Calu3 (cell line): ENCODE measurements around the gene CTAGE8. TPM values are rescaled to one million over a fixed set of nuclear protein-coding genes. Genes with fewer than 3 reads are reported as not detected.
"Not testable (repeated sequence)": the region's sequence is repeated elsewhere in the genome, so short reads cannot be mapped to it uniquely, and the experiment has no call there.

ENCODE experiments used
- BruUV-seq: library from RNA; stranded (reverse); fragments of 400-500 nt; replicated peaks from 2 replicates; lab custom pipeline; 2021; lab: Mats Ljungman, UMichigan
- CTCF ChIA-PET: fragments of 300-600 bp; sonication (Branson Sonifier 250); formaldehyde crosslinking; loops from one replicate; lab custom pipeline; 2022; ENCODE audit warnings: antibody characterized with exemption; lab: Charles Lee
- DNase-seq: peaks from one replicate; pipeline ENCODE4 v3.0.0; 2022
- H3K27ac Mint-ChIP-seq: one replicate; pipeline ENCODE4 v1.8.0; 2022; ENCODE audit warnings: mixed read lengths; ENCODE audit not compliant: unreplicated experiment
- H3K27me3 Mint-ChIP-seq: one replicate; pipeline ENCODE4 v1.8.0; 2022; ENCODE audit warnings: mixed read lengths; ENCODE audit not compliant: unreplicated experiment
- H3K36me3 Mint-ChIP-seq: one replicate; pipeline ENCODE4 v1.8.0; 2022; ENCODE audit warnings: mild to moderate bottlenecking, moderate library complexity, mixed read lengths; ENCODE audit not compliant: insufficient read depth, unreplicated experiment
- H3K4me1 Mint-ChIP-seq: one replicate; pipeline ENCODE4 v1.8.0; 2022; ENCODE audit warnings: mild to moderate bottlenecking, low read depth, mixed read lengths; ENCODE audit not compliant: unreplicated experiment
- H3K4me3 Mint-ChIP-seq: one replicate; pipeline ENCODE4 v1.8.0; 2022; ENCODE audit warnings: mild to moderate bottlenecking, low read depth, moderate library complexity, mixed read lengths; ENCODE audit not compliant: unreplicated experiment
- H3K9me3 Mint-ChIP-seq: one replicate; pipeline ENCODE4 v1.8.0; 2022; ENCODE audit warnings: low read depth, mixed read lengths; ENCODE audit not compliant: unreplicated experiment
- intact Hi-C: fragments of 100-400 bp; cut with micrococcal nuclease; formaldehyde crosslinking; loops from one replicate; pipeline ENCODE4 v1.10.0; 2022; ENCODE audit not compliant: unreplicated experiment
- total RNA-seq: library from RNA; stranded (reverse); gene quantifications from 2 replicates; pipeline ENCODE4 v1.2.3, GENCODE V29; 2022

CTAGE8 gene
- total RNA-seq, 1 experiment from 2014 or later, result 4.3 TPM

GRCh38 chr7:144293794-144294499, 24.9 kb upstream of the CTAGE8 start:
- H3K4me3 Mint-ChIP-seq, H3K4me1 Mint-ChIP-seq, intact Hi-C loops, CTCF ChIA-PET, H3K9me3 Mint-ChIP-seq, H3K27me3 Mint-ChIP-seq, DNase-seq, H3K27ac Mint-ChIP-seq, H3K36me3 Mint-ChIP-seq, BruUV-seq: not testable (repeated sequence)

- intact Hi-C loops, H3K36me3 Mint-ChIP-seq, H3K4me3 Mint-ChIP-seq, H3K27ac Mint-ChIP-seq, H3K27me3 Mint-ChIP-seq, DNase-seq, H3K4me1 Mint-ChIP-seq, CTCF ChIA-PET, BruUV-seq, H3K9me3 Mint-ChIP-seq: not testable (repeated sequence)
Observed at GRCh38 chr7:144292384-144293161, 23.5 kb upstream of the CTAGE8 start.

DNA sequence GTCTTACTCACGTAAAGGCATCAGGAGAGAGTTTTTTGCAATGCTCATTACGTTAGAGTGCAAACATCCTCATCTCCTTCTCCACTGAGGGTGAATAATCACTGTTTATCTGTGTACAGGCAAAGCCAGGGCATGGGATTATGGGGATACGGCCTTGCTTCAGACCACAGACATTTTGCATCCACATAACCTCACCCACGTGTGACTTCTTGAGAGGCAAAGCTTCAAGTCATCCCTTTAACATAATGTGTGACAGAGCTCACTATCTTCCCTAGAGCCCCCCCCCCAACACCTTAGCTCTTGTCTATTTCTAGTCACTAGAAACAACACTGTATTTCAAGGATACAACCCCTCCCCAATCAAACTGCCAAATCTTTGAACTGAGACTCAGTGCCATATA, 22.5 kb upstream of the CTAGE8 start:
- DNase-seq, H3K27ac Mint-ChIP-seq, CTCF ChIA-PET, H3K36me3 Mint-ChIP-seq, H3K4me1 Mint-ChIP-seq, H3K27me3 Mint-ChIP-seq, BruUV-seq, H3K4me3 Mint-ChIP-seq, intact Hi-C loops, H3K9me3 Mint-ChIP-seq: not testable (repeated sequence)

DNA sequence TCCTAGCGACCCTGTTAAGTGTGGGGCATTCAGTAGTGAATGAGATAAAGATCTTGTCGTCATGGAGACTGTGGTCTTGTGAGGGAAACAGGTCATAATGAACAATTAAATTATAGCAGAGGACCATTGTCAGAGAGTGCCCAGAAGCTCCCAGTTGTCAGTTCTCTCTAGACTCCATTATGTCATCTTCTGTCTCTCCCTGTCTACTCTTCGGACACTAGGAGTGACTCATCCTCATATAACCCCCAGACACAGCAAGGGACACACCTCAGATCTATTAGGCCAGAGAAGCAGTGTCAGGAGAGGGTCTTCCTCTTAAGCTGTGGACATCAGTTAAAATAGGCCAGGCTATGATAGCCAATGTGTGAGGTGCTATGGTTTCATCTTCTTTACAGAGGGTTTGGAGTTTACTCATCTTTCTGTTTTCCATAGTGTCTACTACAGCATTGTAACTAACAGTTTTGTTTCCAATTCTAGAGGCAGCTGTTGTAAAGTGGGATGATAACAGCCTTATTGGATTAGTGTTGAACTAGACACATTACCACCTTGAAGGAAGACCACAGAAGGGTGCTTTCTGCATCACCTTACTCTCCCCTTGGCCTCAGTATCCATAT, 18.2 kb upstream of the CTAGE8 start:
- H3K27ac Mint-ChIP-seq, H3K4me3 Mint-ChIP-seq, H3K4me1 Mint-ChIP-seq, H3K36me3 Mint-ChIP-seq, H3K27me3 Mint-ChIP-seq, CTCF ChIA-PET, H3K9me3 Mint-ChIP-seq, BruUV-seq, intact Hi-C loops, DNase-seq: not testable (repeated sequence)

- H3K36me3 Mint-ChIP-seq, H3K27me3 Mint-ChIP-seq, H3K4me3 Mint-ChIP-seq, H3K9me3 Mint-ChIP-seq, DNase-seq, H3K4me1 Mint-ChIP-seq, BruUV-seq, H3K27ac Mint-ChIP-seq, CTCF ChIA-PET, intact Hi-C loops: not testable (repeated sequence)
Observed at GRCh38 chr7:144283716-144284115, 14.6 kb upstream of the CTAGE8 start.

DNA sequence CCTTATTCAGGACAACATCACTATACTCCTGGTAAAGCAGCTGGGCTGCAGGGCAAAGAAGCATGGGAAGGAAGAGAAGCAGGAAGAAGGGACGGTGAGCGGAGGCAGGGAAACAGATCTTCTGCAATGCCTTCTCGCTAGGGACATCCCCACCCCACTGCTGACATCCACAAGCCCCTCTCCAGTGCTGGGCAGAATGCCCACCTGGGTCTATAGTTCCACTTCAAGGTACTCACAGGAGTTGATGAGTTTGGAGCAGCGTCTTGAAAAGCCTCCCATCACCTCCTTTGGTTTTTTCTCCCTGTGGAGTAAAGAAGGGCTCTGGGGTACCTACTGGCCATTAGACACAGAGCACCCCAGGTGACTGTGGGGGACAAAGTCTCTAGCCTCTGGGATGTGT, 13.4 kb upstream of the CTAGE8 start:
- H3K27me3 Mint-ChIP-seq, H3K9me3 Mint-ChIP-seq, BruUV-seq, H3K4me1 Mint-ChIP-seq, H3K27ac Mint-ChIP-seq, CTCF ChIA-PET, H3K4me3 Mint-ChIP-seq, DNase-seq, intact Hi-C loops, H3K36me3 Mint-ChIP-seq: not testable (repeated sequence)

GRCh38 chr7:144281981-144282380, 12.9 kb upstream of the CTAGE8 start:
- H3K27me3 Mint-ChIP-seq, intact Hi-C loops, H3K27ac Mint-ChIP-seq, H3K36me3 Mint-ChIP-seq, DNase-seq, H3K4me3 Mint-ChIP-seq, CTCF ChIA-PET, H3K4me1 Mint-ChIP-seq, H3K9me3 Mint-ChIP-seq, BruUV-seq: not testable (repeated sequence)

DNA sequence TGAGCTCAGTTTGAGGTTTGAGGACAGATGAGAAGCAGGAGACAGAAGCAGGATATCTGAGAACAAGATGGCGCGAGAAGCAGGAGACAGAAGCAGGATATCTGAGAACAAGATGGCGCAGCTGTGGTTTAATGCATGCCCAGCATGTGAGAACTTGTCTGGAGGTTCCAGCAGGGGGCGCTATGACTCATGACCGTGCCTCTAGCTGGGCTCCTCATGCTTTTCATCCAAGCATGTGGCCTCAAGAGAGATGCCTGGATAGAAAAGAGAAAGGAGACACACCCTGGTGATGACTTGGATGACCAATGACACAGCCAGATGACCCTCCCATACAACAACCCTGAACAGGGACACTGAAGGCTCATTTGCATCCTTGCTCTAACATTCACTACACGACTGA, 10.9 kb upstream of the CTAGE8 start:
- CTCF ChIA-PET, H3K36me3 Mint-ChIP-seq, H3K4me3 Mint-ChIP-seq, intact Hi-C loops, H3K27me3 Mint-ChIP-seq, H3K27ac Mint-ChIP-seq, H3K4me1 Mint-ChIP-seq, DNase-seq, H3K9me3 Mint-ChIP-seq: not testable (repeated sequence)
- TSS peak; percentile 10 for BruUV-seq

DNA sequence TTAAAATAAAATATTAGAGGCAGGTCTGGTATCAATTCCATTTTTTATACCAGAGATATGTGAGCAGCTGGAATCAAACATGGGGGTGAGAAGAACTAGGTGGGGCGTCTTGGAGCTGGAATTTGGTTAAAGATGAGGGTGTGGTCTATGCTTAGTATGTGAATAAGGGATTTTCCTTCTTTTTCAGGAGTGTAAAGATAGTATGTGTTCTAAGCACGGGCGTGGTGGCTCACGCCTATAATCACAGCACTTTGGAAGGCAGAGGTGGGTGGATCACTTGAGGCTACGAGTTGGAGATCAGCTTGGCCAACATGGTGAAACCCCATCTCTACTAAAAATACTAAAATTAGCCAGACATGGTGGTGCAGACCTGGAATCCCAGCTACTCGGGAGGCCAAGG, 6.2 kb upstream of the CTAGE8 start:
- H3K27me3 Mint-ChIP-seq, intact Hi-C loops, BruUV-seq, H3K4me1 Mint-ChIP-seq, H3K27ac Mint-ChIP-seq, DNase-seq, CTCF ChIA-PET, H3K4me3 Mint-ChIP-seq, H3K9me3 Mint-ChIP-seq, H3K36me3 Mint-ChIP-seq: not testable (repeated sequence)
